H1 (cell line): ENCODE data around the gene GNG8. TPM values are rescaled to one million over a fixed set of nuclear protein-coding genes. Genes with fewer than 3 reads are reported as not detected.

Experiments
- HDAC6 ChIP-seq: IDR thresholded peaks from one replicate; pipeline ENCODE4 v1.7.1; 2012; ENCODE audit warnings: low read depth, mild to moderate bottlenecking, inconsistent platforms, low read length, moderate library complexity
- polyA plus RNA-seq, 7 experiments: library from polyadenylated mRNA; depleted of rRNA in 3 of 7; stranded (reverse) in 5 of 7; unstranded in 2 of 7; fragments of >200 nt in 5 of 7; fragments of 200-250 nt in 2 of 7; gene quantifications; 1 replicate in 5 of 7; 2 replicates in 1 of 7; 4 replicates in 1 of 7; pipeline versions ENCODE4 v1.2.1 to v1.2.3, GENCODE V29; 2011 to 2013; ENCODE audit warnings: missing spikeins in 2 of 7, mixed read lengths in 2 of 7
- total RNA-seq: library from RNA; stranded (reverse); fragmentation: NEBNext Ultra II Directional; extraction: Animal tissue kit (Norgen Biotek cat#: 25700); gene quantifications from 2 replicates; pipeline ENCODE4 v1.2.1, GENCODE V29; 2021

Gene GNG8
- total and polyA plus RNA-seq, 2 of the 8 experiments (the other 6 are each of a cell fraction or from before 2014, with no cell fraction given) = not detected

DNA sequence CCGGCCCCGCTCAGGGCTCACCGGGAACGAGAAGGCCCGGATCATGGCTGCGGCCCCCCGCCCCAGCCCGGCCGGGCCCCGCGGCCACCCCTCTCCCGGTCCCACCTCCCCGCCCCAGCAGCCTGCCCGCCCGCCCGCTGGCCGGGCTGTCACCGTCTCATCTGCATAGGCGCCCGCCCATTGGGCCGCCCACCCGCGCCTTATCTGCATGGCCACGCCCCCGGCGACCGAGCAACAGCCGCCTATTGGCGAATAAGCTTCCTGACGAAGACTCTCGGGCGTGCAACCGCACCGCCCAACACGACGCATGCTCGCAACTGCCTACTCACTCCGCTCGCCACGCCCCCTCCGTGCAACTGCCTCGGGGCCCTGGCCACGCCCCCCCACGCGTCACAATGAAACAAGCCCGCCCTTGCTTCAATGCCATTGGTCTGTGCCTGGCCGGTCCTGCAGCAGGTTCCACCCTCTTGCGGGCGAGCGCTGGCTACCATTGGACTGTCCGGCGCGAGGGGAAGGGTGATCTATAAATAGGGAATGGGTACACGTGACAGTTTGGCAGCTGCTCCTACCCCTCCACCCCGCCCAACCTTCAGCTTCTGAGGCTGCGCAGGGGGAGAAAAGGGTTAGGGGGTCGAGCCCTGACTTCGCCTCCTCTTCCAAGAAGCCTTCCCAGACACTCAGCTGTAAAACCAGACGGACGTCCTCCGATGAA lies 25.2 kb upstream of the GNG8 start, which contains the start of gene DACT3 (continued):
- no peak for TF ChIP-seq HDAC6
